Measurements from ENCODE around the gene PTPRN. TPM values are rescaled to one million over a fixed set of nuclear protein-coding genes. Genes with fewer than 3 reads are reported as not detected.

The PTPRN gene
- total and polyA plus RNA-seq, 9 of the 15 experiments (the other 6 are each of a cell fraction or from before 2014, with no cell fraction given): 0.15 to 2.4 (median 0.43) TPM; not detected in 1

DNA sequence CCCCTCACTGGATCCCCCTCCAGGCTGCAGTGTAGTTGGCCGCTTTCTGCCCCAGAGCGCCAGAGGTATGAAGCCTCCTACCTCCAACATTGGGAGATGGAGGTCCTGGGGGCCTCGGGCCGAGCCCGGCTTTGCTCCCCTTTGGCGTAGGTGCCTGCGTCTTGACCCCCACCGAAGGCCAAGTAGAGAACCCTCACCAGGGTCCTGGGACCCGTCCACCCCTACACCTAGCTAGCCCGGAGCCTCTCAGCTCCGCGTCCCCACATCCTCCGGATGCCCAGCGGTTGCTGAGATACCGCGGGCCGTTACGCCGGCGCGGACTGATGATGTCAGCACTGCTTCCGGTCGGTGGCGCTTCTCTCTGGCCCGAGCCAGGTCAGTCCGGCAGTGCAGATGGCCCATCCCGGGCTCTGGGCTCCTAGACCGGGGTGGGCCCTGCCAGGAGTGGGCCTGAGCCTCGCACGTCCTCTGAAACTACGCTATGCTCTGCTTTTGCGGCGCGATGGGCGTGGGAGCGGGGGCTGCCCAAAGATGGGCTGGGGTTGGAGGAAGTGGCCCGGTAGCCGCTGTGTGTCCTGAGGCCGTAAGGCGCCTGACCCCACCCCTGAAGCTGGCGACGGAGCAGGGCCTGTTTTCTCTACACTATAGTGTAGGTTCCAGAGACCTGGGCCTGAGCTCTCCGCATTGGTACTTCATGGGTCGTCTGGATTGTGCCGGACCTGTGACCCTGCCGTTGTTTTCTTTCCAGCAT is 63.9 kb downstream of the PTPRN start, which contains the start of the genes GLB1L and STK16 (continued):
- TF ChIP-seq, protein P1, sequence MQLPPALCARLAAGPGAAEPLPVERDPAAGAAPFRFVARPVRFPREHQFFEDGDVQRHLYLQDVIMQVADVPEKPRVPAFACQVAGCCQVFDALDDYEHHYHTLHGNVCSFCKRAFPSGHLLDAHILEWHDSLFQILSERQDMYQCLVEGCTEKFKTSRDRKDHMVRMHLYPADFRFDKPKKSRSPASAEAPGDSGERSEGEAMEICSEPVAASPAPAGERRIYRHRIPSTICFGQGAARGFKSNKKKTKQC (CRISPR knock-in tag; IDR thresholded peaks at IDR 0.05): peak; percentile 62; the same call in 1 of the 2 replicates
- TF ChIP-seq ATF1 (CRISPR knock-in tag; IDR thresholded peaks at IDR 0.05) (peak; percentile 85), ATF1 (tag; IDR thresholded peaks at IDR 0.05) (peak; percentile 98), MAZ (CRISPR knock-in tag; conservative IDR thresholded peaks at IDR 0.05 in 1 of 2, IDR thresholded peaks at IDR 0.05 in 1 of 2) (peak; percentile 68 to 80; a peak in 3 of 4 replicates), ZNF830 (CRISPR knock-in tag; IDR thresholded peaks at IDR 0.05) (no peak), ZBTB17 (CRISPR knock-in tag; IDR thresholded peaks at IDR 0.05) (peak; percentile 85), ZFX (CRISPR knock-in tag; IDR thresholded peaks at IDR 0.05) (peak; percentile 94), SUPT5H (IDR thresholded peaks at IDR 0.05) (peak; percentile 91), JUND (IDR thresholded peaks at IDR 0.05; ENCODE audit: borderline replicate concordance, low read depth, low read length) (peak; percentile 56; the same call in 1 of the 2 replicates), JUND (tag; IDR thresholded peaks at IDR 0.05; ENCODE audit: borderline replicate concordance, low read depth, low read length) (no peak; the same call in 2 of the 3 replicates), KLF1 (tag; IDR thresholded peaks at IDR 0.05) (peak; percentile 89), NFXL1 (CRISPR knock-in tag; IDR thresholded peaks at IDR 0.05) (no peak), RFX1 (IDR thresholded peaks at IDR 0.05) (peak; percentile 88)
- TF ChIP-seq, protein P2, sequence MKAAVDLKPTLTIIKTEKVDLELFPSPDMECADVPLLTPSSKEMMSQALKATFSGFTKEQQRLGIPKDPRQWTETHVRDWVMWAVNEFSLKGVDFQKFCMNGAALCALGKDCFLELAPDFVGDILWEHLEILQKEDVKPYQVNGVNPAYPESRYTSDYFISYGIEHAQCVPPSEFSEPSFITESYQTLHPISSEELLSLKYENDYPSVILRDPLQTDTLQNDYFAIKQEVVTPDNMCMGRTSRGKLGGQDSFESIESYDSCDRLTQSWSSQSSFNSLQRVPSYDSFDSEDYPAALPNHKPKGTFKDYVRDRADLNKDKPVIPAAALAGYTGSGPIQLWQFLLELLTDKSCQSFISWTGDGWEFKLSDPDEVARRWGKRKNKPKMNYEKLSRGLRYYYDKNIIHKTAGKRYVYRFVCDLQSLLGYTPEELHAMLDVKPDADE (conservative IDR thresholded peaks at IDR 0.05; ENCODE audit: control insufficient read depth, low read depth, low read length): peak; percentile 63; the same call in 1 of the 2 replicates
- TF ChIP-seq, protein P3, sequence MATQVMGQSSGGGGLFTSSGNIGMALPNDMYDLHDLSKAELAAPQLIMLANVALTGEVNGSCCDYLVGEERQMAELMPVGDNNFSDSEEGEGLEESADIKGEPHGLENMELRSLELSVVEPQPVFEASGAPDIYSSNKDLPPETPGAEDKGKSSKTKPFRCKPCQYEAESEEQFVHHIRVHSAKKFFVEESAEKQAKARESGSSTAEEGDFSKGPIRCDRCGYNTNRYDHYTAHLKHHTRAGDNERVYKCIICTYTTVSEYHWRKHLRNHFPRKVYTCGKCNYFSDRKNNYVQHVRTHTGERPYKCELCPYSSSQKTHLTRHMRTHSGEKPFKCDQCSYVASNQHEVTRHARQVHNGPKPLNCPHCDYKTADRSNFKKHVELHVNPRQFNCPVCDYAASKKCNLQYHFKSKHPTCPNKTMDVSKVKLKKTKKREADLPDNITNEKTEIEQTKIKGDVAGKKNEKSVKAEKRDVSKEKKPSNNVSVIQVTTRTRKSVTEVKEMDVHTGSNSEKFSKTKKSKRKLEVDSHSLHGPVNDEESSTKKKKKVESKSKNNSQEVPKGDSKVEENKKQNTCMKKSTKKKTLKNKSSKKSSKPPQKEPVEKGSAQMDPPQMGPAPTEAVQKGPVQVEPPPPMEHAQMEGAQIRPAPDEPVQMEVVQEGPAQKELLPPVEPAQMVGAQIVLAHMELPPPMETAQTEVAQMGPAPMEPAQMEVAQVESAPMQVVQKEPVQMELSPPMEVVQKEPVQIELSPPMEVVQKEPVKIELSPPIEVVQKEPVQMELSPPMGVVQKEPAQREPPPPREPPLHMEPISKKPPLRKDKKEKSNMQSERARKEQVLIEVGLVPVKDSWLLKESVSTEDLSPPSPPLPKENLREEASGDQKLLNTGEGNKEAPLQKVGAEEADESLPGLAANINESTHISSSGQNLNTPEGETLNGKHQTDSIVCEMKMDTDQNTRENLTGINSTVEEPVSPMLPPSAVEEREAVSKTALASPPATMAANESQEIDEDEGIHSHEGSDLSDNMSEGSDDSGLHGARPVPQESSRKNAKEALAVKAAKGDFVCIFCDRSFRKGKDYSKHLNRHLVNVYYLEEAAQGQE (IDR thresholded peaks at IDR 0.05; ENCODE audit: borderline replicate concordance): peak; percentile 97
- TF ChIP-seq, protein P3 (CRISPR knock-in tag; IDR thresholded peaks at IDR 0.05; ENCODE audit: low read depth): no peak
- TF ChIP-seq, protein P4, sequence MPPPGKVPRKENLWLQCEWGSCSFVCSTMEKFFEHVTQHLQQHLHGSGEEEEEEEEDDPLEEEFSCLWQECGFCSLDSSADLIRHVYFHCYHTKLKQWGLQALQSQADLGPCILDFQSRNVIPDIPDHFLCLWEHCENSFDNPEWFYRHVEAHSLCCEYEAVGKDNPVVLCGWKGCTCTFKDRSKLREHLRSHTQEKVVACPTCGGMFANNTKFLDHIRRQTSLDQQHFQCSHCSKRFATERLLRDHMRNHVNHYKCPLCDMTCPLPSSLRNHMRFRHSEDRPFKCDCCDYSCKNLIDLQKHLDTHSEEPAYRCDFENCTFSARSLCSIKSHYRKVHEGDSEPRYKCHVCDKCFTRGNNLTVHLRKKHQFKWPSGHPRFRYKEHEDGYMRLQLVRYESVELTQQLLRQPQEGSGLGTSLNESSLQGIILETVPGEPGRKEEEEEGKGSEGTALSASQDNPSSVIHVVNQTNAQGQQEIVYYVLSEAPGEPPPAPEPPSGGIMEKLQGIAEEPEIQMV (tag; conservative IDR thresholded peaks at IDR 0.05; ENCODE audit: low read depth): no peak
